H1 (cell line): Measurements from ENCODE around the gene PDE9A. TPM values are rescaled to one million over a fixed set of nuclear protein-coding genes. Genes with fewer than 3 reads are reported as not detected.

Source experiments
- CTCF ChIA-PET: fragments of 300-600 bp; sonication (Branson Sonifier 250); formaldehyde crosslinking; loops from one replicate; lab custom pipeline; 2021; ENCODE audit not compliant: partially characterized antibody; lab: Charles Lee
- POLR2A ChIA-PET: fragments of 300-600 bp; sonication (Branson Sonifier 250); formaldehyde crosslinking; loops from one replicate; lab custom pipeline; 2021; ENCODE audit warnings: inconsistent platforms; ENCODE audit not compliant: partially characterized antibody; lab: Charles Lee
- DNase-seq, 2 experiments: peaks; one replicate each; pipeline versions ENCODE4 v3.0.0 to v3.0.0-alpha.2; 2010 to 2022; ENCODE audit warnings: low spot score in 2 of 2, low read depth in 1 of 2, mixed read lengths in 1 of 2
- FAIRE-seq: peaks from 2 replicates; lab custom pipeline; 2011; peaks lifted over from hg19 to GRCh38; lab: Jason Lieb, UNC
- H2AFZ ChIP-seq: 2 replicates; pipeline ENCODE4 v1.8.1; 2012; ENCODE audit warnings: low read length, inconsistent platforms
- H2AK5ac ChIP-seq: 2 replicates; pipeline ENCODE4 v1.6.1; 2013; ENCODE audit warnings: low read depth, low read length
- H2BK120ac ChIP-seq: replicated peaks from 2 replicates; pipeline ENCODE3; 2013; ENCODE audit warnings: low read depth, low read length, inconsistent platforms
- H2BK12ac ChIP-seq: 2 replicates; pipeline ENCODE4 v1.6.1; 2013; ENCODE audit warnings: low read depth, low read length
- H2BK15ac ChIP-seq: 2 replicates; pipeline ENCODE4 v1.6.1; 2013; ENCODE audit warnings: low read length
- H2BK20ac ChIP-seq: 2 replicates; pipeline ENCODE4 v1.6.1; 2013; ENCODE audit warnings: low read length
- H2BK5ac ChIP-seq: 2 replicates; pipeline ENCODE4 v1.6.1; 2013; ENCODE audit warnings: low read depth, low read length
- H3K14ac ChIP-seq: 2 replicates; pipeline ENCODE4 v1.6.1; 2013; ENCODE audit warnings: inconsistent platforms; ENCODE audit not compliant: insufficient read length
- H3K18ac ChIP-seq: 2 replicates; pipeline ENCODE4 v1.6.1; 2013; ENCODE audit warnings: low read length; ENCODE audit errors: extremely low read depth
- H3K23ac ChIP-seq: 2 replicates; pipeline ENCODE4 v1.6.1; 2013; ENCODE audit warnings: inconsistent platforms; ENCODE audit not compliant: insufficient read length
- H3K23me2 ChIP-seq: 2 replicates; pipeline ENCODE4 v1.6.1; 2013; ENCODE audit warnings: low read depth, low read length
- H3K27ac ChIP-seq: 2 replicates; pipeline ENCODE4 v1.6.1; 2011; ENCODE audit warnings: low read depth, low read length, inconsistent platforms
- H3K27me3 ChIP-seq, 4 experiments: replicated peaks in 1 of 4; 1 replicate in 1 of 4; 2 replicates in 3 of 4; pipeline versions ENCODE4 v1.6.1 to v1.8.1; 2011 to 2013; ENCODE audit warnings: low read length in 3 of 4, mild to moderate bottlenecking in 3 of 4, inconsistent platforms in 2 of 4, mixed read lengths in 2 of 4, moderate library complexity in 1 of 4; ENCODE audit not compliant: control insufficient read depth in 3 of 4, insufficient read depth in 3 of 4; ENCODE audit errors: extremely low read depth in 1 of 4
- H3K36me3 ChIP-seq, 4 experiments: 2 replicates each; pipeline versions ENCODE4 v1.6.1 to v1.8.1; 2011 to 2013; ENCODE audit warnings: mild to moderate bottlenecking in 4 of 4, low read length in 3 of 4, moderate library complexity in 2 of 4, control low read depth in 1 of 4, inconsistent platforms in 1 of 4; ENCODE audit not compliant: insufficient read depth in 4 of 4, control insufficient read depth in 2 of 4
- H3K4ac ChIP-seq: replicated peaks from 2 replicates; pipeline ENCODE3; 2013; ENCODE audit warnings: low read length, low read depth, mixed read lengths, inconsistent platforms; ENCODE audit not compliant: insufficient read length
- H3K4me1 ChIP-seq, 4 experiments: replicated peaks in 1 of 4; 1 replicate in 1 of 4; 2 replicates in 3 of 4; pipeline versions ENCODE4 v1.6.1 to v1.8.1; 2011 to 2013; ENCODE audit warnings: low read length in 3 of 4, inconsistent platforms in 2 of 4, mixed read lengths in 1 of 4; ENCODE audit not compliant: insufficient read depth in 4 of 4, control insufficient read depth in 3 of 4
- H3K4me2 ChIP-seq, 2 experiments: 2 replicates each; pipeline versions ENCODE4 v1.6.1 to v1.8.1; 2011 to 2013; ENCODE audit warnings: low read depth in 2 of 2, low read length in 2 of 2, control low read depth in 1 of 2, inconsistent platforms in 1 of 2, mild to moderate bottlenecking in 1 of 2; ENCODE audit not compliant: insufficient read depth in 1 of 2
- H3K4me3 ChIP-seq, 4 experiments: fragments of 200-600, 300-600 bp in 1 of 4; sonication (generic), shearing (Covaris generic), sonication (Bioruptor Twin) in 1 of 4; 2 replicates each; pipeline versions ENCODE4 v1.5.1 to v1.8.1; 2011 to 2016; ENCODE audit warnings: low read length in 4 of 4, low read depth in 3 of 4, control low read depth in 2 of 4, inconsistent platforms in 2 of 4, mild to moderate bottlenecking in 2 of 4, mixed read lengths in 1 of 4, moderate library complexity in 1 of 4; ENCODE audit not compliant: insufficient read depth in 2 of 4; ENCODE audit errors: extremely low read depth in 1 of 4
- H3K56ac ChIP-seq: replicated peaks from 2 replicates; pipeline ENCODE3; 2013; ENCODE audit warnings: low read depth, mild to moderate bottlenecking, mixed read lengths, low read length, inconsistent platforms; ENCODE audit not compliant: insufficient read length
- H3K79me1 ChIP-seq: 2 replicates; pipeline ENCODE4 v1.6.1; 2013; ENCODE audit warnings: low read depth, low read length, control low read depth
- H3K79me2 ChIP-seq, 2 experiments: 2 replicates each; pipeline versions ENCODE4 v1.6.1 to v1.8.1; 2012 to 2013; ENCODE audit warnings: low read length in 2 of 2, mild to moderate bottlenecking in 2 of 2, inconsistent platforms in 1 of 2; ENCODE audit not compliant: insufficient read depth in 2 of 2, control insufficient read depth in 1 of 2
- H3K9ac ChIP-seq, 4 experiments: replicated peaks in 1 of 4; 1 replicate in 1 of 4; 2 replicates in 3 of 4; pipeline versions ENCODE4 v1.6.1 to v1.8.1; 2011 to 2013; ENCODE audit warnings: low read depth in 3 of 4, low read length in 3 of 4, control low read depth in 2 of 4, mild to moderate bottlenecking in 2 of 4, moderate library complexity in 2 of 4, inconsistent platforms in 1 of 4; ENCODE audit errors: extremely low read depth in 1 of 4
- H3K9me3 ChIP-seq, 2 experiments: 2 replicates each; pipeline versions ENCODE4 v1.6.1 to v1.8.1; 2012 to 2013; ENCODE audit warnings: mild to moderate bottlenecking in 2 of 2, moderate library complexity in 2 of 2, control low read depth in 1 of 2, inconsistent platforms in 1 of 2, low read depth in 1 of 2, low read length in 1 of 2, mixed read lengths in 1 of 2; ENCODE audit not compliant: insufficient read depth in 2 of 2
- H4K20me1 ChIP-seq, 2 experiments: replicated peaks in 1 of 2; 2 replicates each; pipeline versions ENCODE3 to v1.8.1; 2011 to 2013; ENCODE audit warnings: inconsistent platforms in 2 of 2, low read length in 2 of 2, mild to moderate bottlenecking in 1 of 2; ENCODE audit not compliant: insufficient read depth in 2 of 2, control insufficient read depth in 1 of 2
- H4K5ac ChIP-seq: 2 replicates; pipeline ENCODE4 v1.6.1; 2013; ENCODE audit warnings: low read length, low read depth, mixed read lengths, inconsistent platforms; ENCODE audit not compliant: insufficient read length
- H4K8ac ChIP-seq: 2 replicates; pipeline ENCODE4 v1.8.0; 2013; ENCODE audit warnings: mild to moderate bottlenecking, moderate library complexity, low read length, inconsistent platforms; ENCODE audit not compliant: insufficient read depth; ENCODE audit errors: extremely low read depth
- H4K91ac ChIP-seq: replicated peaks from 2 replicates; pipeline ENCODE3; 2013; ENCODE audit warnings: low read length, mixed read lengths, inconsistent platforms; ENCODE audit not compliant: insufficient read length
- ASH2L ChIP-seq: fragments of 200-600, 300-600 bp; sonication (generic); IDR thresholded peaks from one replicate; pipeline ENCODE4 v1.7.1; 2017; ENCODE audit warnings: low read length
- HDAC2 ChIP-seq, 2 experiments: fragments of 300-600 bp in 1 of 2; sonication (generic) in 1 of 2; IDR thresholded peaks; 2 replicates each; pipeline ENCODE4 v1.6.1; 2011 to 2012; ENCODE audit warnings: low read depth in 2 of 2, low read length in 2 of 2, mild to moderate bottlenecking in 2 of 2, moderate library complexity in 2 of 2, borderline replicate concordance in 1 of 2, inconsistent platforms in 1 of 2
- NANOG ChIP-seq: IDR thresholded peaks from 2 replicates; pipeline ENCODE4 v1.6.1; 2011; ENCODE audit warnings: low read length, low read depth, mild to moderate bottlenecking, inconsistent platforms; ENCODE audit not compliant: insufficient read depth, poor library complexity, severe bottlenecking
- PHF8 ChIP-seq: fragments of 200-600 bp; sonication (generic); conservative IDR thresholded peaks from 2 replicates; pipeline ENCODE4 v1.7.1; 2012; ENCODE audit warnings: low read depth, mild to moderate bottlenecking, inconsistent platforms, low read length, moderate library complexity
- POLR2A ChIP-seq, 2 experiments: IDR thresholded peaks; 1 replicate in 1 of 2; 2 replicates in 1 of 2; pipeline ENCODE4 v1.6.1; 2011; ENCODE audit warnings: low read depth in 2 of 2, low read length in 2 of 2, mild to moderate bottlenecking in 2 of 2; ENCODE audit errors: control extremely low read depth in 1 of 2
- SIRT6 ChIP-seq: IDR thresholded peaks from one replicate; pipeline ENCODE4 v1.7.1; 2012; ENCODE audit warnings: low read length, inconsistent platforms
- TAF7 ChIP-seq: optimal IDR thresholded peaks from 2 replicates; pipeline ENCODE3; 2011; ENCODE audit warnings: low read depth, mild to moderate bottlenecking, inconsistent platforms, low read length, moderate library complexity, borderline replicate concordance
- WGBS, 2 experiments: shearing (Covaris generic) in 1 of 2; methylation state at CpG; one replicate each; pipeline versions ENCODE4 v1.1.6 to v1.1.7; 2013 to 2015; ENCODE audit warnings: low lambda C conversion rate in 2 of 2, mixed read lengths in 2 of 2, inconsistent platforms in 1 of 2, low coverage in 1 of 2, missing lambda C conversion rate in 1 of 2; ENCODE audit not compliant: insufficient replicate concordance in 2 of 2, insufficient coverage in 1 of 2, insufficient read length in 1 of 2; ENCODE audit errors: extremely low coverage in 1 of 2, missing lambda C conversion rate in 1 of 2; 5-methylcytosine and 5-hydroxymethylcytosine counted together
- polyA plus RNA-seq, 7 experiments: library from polyadenylated mRNA; depleted of rRNA in 3 of 7; stranded (reverse) in 5 of 7; unstranded in 2 of 7; fragments of >200 nt in 5 of 7; fragments of 200-250 nt in 2 of 7; gene quantifications; 1 replicate in 5 of 7; 2 replicates in 1 of 7; 4 replicates in 1 of 7; pipeline versions ENCODE4 v1.2.1 to v1.2.3, GENCODE V29; 2011 to 2013; ENCODE audit warnings: missing spikeins in 2 of 7, mixed read lengths in 2 of 7
- total RNA-seq: library from RNA; stranded (reverse); fragmentation: NEBNext Ultra II Directional; extraction: Animal tissue kit (Norgen Biotek cat#: 25700); gene quantifications from 2 replicates; pipeline ENCODE4 v1.2.1, GENCODE V29; 2021
- TF ChIP-seq, protein P1 (sequence below): IDR thresholded peaks from 2 replicates; pipeline ENCODE4 v1.6.1; 2011; ENCODE audit warnings: low read length, improper control_type of control experiment
- TF ChIP-seq, protein P2 (sequence below), 3 experiments: IDR thresholded peaks; 1 replicate in 2 of 3; 2 replicates in 1 of 3; pipeline versions ENCODE4 v1.5.1 to v1.6.1; 2011; ENCODE audit warnings: low read length in 3 of 3, mild to moderate bottlenecking in 3 of 3, inconsistent platforms in 2 of 3, low read depth in 1 of 3, moderate library complexity in 1 of 3; ENCODE audit not compliant: insufficient read depth in 1 of 3; ENCODE audit errors: control extremely low read depth in 1 of 3

Gene PDE9A
- total and polyA plus RNA-seq, 2 of the 8 experiments (the other 6 are each of a cell fraction or from before 2014, with no cell fraction given): 39.2 to 45.9 TPM

GRCh38 chr21:42642219-42642745 is 11.1 kb upstream of the PDE9A start:
- no peak for FAIRE-seq
- TF ChIP-seq HDAC2 (IDR thresholded peaks at IDR 0.05; ENCODE audit: borderline replicate concordance in 1 of 2, low read depth in 2 of 2, low read length in 2 of 2) (no peak), NANOG (no peak), PHF8 (no peak), TAF7 (no peak), SIRT6 (no peak), ASH2L (no peak), POLR2A (IDR thresholded peaks at IDR 0.05; ENCODE audit: control extremely low read depth in 1 of 2, low read depth in 2 of 2, low read length in 2 of 2) (no peak)
- TF ChIP-seq, protein P1, sequence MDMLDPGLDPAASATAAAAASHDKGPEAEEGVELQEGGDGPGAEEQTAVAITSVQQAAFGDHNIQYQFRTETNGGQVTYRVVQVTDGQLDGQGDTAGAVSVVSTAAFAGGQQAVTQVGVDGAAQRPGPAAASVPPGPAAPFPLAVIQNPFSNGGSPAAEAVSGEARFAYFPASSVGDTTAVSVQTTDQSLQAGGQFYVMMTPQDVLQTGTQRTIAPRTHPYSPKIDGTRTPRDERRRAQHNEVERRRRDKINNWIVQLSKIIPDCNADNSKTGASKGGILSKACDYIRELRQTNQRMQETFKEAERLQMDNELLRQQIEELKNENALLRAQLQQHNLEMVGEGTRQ: no peak
- TF ChIP-seq, protein P2, sequence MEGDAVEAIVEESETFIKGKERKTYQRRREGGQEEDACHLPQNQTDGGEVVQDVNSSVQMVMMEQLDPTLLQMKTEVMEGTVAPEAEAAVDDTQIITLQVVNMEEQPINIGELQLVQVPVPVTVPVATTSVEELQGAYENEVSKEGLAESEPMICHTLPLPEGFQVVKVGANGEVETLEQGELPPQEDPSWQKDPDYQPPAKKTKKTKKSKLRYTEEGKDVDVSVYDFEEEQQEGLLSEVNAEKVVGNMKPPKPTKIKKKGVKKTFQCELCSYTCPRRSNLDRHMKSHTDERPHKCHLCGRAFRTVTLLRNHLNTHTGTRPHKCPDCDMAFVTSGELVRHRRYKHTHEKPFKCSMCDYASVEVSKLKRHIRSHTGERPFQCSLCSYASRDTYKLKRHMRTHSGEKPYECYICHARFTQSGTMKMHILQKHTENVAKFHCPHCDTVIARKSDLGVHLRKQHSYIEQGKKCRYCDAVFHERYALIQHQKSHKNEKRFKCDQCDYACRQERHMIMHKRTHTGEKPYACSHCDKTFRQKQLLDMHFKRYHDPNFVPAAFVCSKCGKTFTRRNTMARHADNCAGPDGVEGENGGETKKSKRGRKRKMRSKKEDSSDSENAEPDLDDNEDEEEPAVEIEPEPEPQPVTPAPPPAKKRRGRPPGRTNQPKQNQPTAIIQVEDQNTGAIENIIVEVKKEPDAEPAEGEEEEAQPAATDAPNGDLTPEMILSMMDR (IDR thresholded peaks at IDR 0.05; ENCODE audit: control extremely low read depth in 1 of 3, insufficient read depth in 1 of 3, low read depth in 1 of 3, low read length in 3 of 3): no peak

More at GRCh38 chr21:42642219-42642745, 11.1 kb upstream of the PDE9A start:
- H3K9me3 ChIP-seq: no peaks in the 10 kb centered on the region
- no peaks in the 10 kb centered on the region for H3K36me3 ChIP-seq
- no peak overlapping the region for H2AFZ ChIP-seq
- no peak overlapping the region for H3K56ac ChIP-seq
- CTCF ChIA-PET: interaction anchor here (1.2 to 10.7 kb wide), 4 partner anchors 10 to 50 kb away, joined by 3 to 112 read pairs (median 4); partner anchors contain the start of gene PDE9A
- H4K8ac ChIP-seq: no peak overlapping the region; the same call in 1 of the 2 replicates
- H2BK12ac ChIP-seq: no peak overlapping the region
- H2BK15ac ChIP-seq: no peak overlapping the region
- H2BK5ac ChIP-seq: no peak overlapping the region
- no peak overlapping the region for H3K9ac ChIP-seq
- 71% methylated on average over 8 of the region's 8 CpGs; no CpG with 5 or more reads in 1 of the 2 experiments for WGBS, 2 experiments
- H3K27me3 ChIP-seq: peaks cover 0 to 5% (median 2%) of the 10 kb centered on the region in 4 experiments; a peak in 3 of 7 replicates
- no peaks in the 10 kb centered on the region for H3K79me2 ChIP-seq
- no peaks in the 10 kb centered on the region for H3K79me1 ChIP-seq
- no peak overlapping the region for H3K4me3 ChIP-seq
- no peak overlapping the region for H3K18ac ChIP-seq
- no peak overlapping the region for H3K23ac ChIP-seq
- H3K23me2 ChIP-seq: no peaks in the 10 kb centered on the region
- peaks cover 2 to 20% (median 10%) of the 10 kb centered on the region in 4 experiments; a peak in 6 of 7 replicates for H3K4me1 ChIP-seq
- no peak overlapping the region for H2BK120ac ChIP-seq
- no peak overlapping the region for H3K14ac ChIP-seq
- no peak overlapping the region for H3K4ac ChIP-seq
- H4K91ac ChIP-seq: no peak overlapping the region
- no peak overlapping the region for H2BK20ac ChIP-seq
- H3K4me2 ChIP-seq: no peak overlapping the region
- no peak for DNase-seq
- H2AK5ac ChIP-seq: no peak overlapping the region
- H4K20me1 ChIP-seq: peaks cover 0 to under 1% of the 10 kb centered on the region in 2 experiments
- POLR2A ChIA-PET: interaction anchor here (0.9 to 1.6 kb wide), 3 partner anchors 11 to 18 kb away, joined by 3 to 4 read pairs (median 3); partner anchors contain the start of gene PDE9A
- H4K5ac ChIP-seq: no peak overlapping the region
- H3K27ac ChIP-seq: no peak overlapping the region
